ENCODE measurements around the gene AGBL3. TPM values are rescaled to one million over a fixed set of nuclear protein-coding genes. Genes with fewer than 3 reads are reported as not detected.
A peak's percentile ranks its signal among the peaks of the same experiment; 100 is the strongest.

AGBL3 gene
- total RNA-seq, 1 donor from 2014 or later = 1.2 TPM

- Mint-ChIP-seq H3K36me3 (ENCODE audit: unreplicated experiment) (peaks cover 65% of the 10 kb centered on the region), H3K4me3 (ENCODE audit: unreplicated experiment) (no peak overlapping the region), H3K9me3 (ENCODE audit: unreplicated experiment) (no peaks in the 10 kb centered on the region), H3K27ac (ENCODE audit: unreplicated experiment) (peak overlapping the region; percentile 80), H3K27me3 (ENCODE audit: unreplicated experiment) (no peaks in the 10 kb centered on the region), H3K4me1 (ENCODE audit: unreplicated experiment) (peaks cover 51% of the 10 kb centered on the region)
- no peak for DNase-seq (ENCODE audit: extremely low spot score, unreplicated experiment)
- TF ChIP-seq, protein P1, sequence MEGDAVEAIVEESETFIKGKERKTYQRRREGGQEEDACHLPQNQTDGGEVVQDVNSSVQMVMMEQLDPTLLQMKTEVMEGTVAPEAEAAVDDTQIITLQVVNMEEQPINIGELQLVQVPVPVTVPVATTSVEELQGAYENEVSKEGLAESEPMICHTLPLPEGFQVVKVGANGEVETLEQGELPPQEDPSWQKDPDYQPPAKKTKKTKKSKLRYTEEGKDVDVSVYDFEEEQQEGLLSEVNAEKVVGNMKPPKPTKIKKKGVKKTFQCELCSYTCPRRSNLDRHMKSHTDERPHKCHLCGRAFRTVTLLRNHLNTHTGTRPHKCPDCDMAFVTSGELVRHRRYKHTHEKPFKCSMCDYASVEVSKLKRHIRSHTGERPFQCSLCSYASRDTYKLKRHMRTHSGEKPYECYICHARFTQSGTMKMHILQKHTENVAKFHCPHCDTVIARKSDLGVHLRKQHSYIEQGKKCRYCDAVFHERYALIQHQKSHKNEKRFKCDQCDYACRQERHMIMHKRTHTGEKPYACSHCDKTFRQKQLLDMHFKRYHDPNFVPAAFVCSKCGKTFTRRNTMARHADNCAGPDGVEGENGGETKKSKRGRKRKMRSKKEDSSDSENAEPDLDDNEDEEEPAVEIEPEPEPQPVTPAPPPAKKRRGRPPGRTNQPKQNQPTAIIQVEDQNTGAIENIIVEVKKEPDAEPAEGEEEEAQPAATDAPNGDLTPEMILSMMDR (IDR thresholded peaks at IDR 0.05) = no peak
These were observed 45.0 kb upstream of the AGBL3 start for GRCh38 chr7:134941185-134941900.

GRCh38 chr7:134941952-134942351 is 44.4 kb upstream of the AGBL3 start:
- TF ChIP-seq, protein P1 (IDR thresholded peaks at IDR 0.05) = no peak
- Mint-ChIP-seq H3K9me3 (ENCODE audit: unreplicated experiment) (no peaks in the 10 kb centered on the region), H3K27ac (ENCODE audit: unreplicated experiment) (peak overlapping the region; percentile 80), H3K36me3 (ENCODE audit: unreplicated experiment) (peaks cover 65% of the 10 kb centered on the region), H3K27me3 (ENCODE audit: unreplicated experiment) (no peaks in the 10 kb centered on the region), H3K4me3 (ENCODE audit: unreplicated experiment) (no peak overlapping the region), H3K4me1 (ENCODE audit: unreplicated experiment) (peaks cover 48% of the 10 kb centered on the region)
- DNase-seq (ENCODE audit: extremely low spot score, unreplicated experiment) = no peak

DNA sequence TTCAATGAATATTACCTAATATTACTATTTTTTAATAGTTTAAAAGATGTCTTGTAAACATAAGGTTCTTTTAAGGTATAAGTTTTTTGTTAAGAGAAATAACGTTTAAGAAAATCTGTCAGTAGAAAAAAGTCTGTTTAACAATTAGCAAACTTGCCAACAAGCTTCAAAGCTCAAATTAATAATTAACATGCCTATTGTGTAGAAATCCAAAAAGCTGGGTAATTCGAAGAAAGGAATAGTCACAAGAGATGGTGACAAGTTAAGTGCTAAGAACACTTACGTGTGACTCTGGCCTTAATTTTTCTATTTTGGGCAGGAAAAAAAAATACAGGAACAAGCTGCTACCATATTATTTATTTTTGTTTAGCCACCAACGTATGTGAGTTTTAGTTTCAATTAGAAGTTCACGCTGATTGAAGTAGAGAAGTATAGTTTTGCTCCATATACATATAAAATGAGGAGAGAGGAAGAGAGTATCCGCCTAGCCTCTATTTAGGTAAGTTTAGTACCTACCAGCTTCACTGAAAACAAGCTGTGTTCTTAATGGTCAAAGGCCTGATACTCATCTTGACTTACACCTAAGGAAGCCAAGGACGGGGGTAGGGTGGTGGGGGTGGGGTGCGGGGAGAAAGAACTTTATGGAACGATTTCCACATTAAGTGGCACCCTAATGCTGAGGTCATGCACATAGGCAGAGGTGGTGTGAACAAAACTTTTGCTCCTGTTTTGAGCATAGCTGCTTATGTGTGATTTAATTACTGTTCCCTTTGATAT is 43.4 kb upstream of the AGBL3 start:
- Mint-ChIP-seq H3K9me3 (ENCODE audit: unreplicated experiment) (no peaks in the 10 kb centered on the region), H3K36me3 (ENCODE audit: unreplicated experiment) (peaks cover 69% of the 10 kb centered on the region), H3K27me3 (ENCODE audit: unreplicated experiment) (no peaks in the 10 kb centered on the region), H3K27ac (ENCODE audit: unreplicated experiment) (peak overlapping the region; percentile 57), H3K4me1 (ENCODE audit: unreplicated experiment) (peaks cover 44% of the 10 kb centered on the region), H3K4me3 (ENCODE audit: unreplicated experiment) (no peak overlapping the region)
- TF ChIP-seq, protein P1 (IDR thresholded peaks at IDR 0.05) = no peak
- no peak for DNase-seq (ENCODE audit: extremely low spot score, unreplicated experiment)

DNA sequence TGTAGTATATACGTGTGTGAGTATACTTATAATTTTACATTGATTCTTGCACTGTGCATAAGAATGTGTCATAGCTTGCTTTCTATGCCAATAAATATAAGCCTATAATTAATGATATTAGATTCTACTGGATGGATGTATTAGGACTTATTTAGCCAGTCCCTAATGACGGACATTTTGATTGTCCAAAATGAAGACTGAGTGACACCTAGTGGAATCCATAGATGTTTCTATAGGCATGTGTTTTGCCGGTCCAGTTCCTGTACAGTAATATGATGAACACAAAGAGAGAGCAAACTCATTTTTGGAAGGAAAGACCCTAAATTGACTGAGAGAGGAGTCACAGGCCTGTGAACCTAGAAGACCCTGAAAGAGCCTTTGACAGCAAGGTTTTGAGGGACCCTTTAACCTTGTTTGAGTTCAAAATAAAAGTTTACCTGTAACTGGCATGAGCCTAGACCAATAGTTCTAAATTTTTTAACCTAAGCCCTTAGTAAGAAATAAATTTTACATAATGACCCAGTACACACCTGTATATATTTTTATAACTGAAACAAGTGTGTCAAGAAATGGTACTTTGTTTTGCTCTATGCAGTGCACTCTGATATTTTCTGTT is 42.4 kb upstream of the AGBL3 start:
- no peak overlapping the region for H3K4me3 Mint-ChIP-seq (ENCODE audit: unreplicated experiment)
- no peaks in the 10 kb centered on the region for H3K9me3 Mint-ChIP-seq (ENCODE audit: unreplicated experiment)
- TF ChIP-seq, protein P1 (IDR thresholded peaks at IDR 0.05) = peak; percentile 60
- peaks cover 47% of the 10 kb centered on the region for H3K4me1 Mint-ChIP-seq (ENCODE audit: unreplicated experiment)
- no peaks in the 10 kb centered on the region for H3K27me3 Mint-ChIP-seq (ENCODE audit: unreplicated experiment)
- no peak for DNase-seq (ENCODE audit: extremely low spot score, unreplicated experiment)
- H3K27ac Mint-ChIP-seq (ENCODE audit: unreplicated experiment) = no peak overlapping the region
- peaks cover 64% of the 10 kb centered on the region for H3K36me3 Mint-ChIP-seq (ENCODE audit: unreplicated experiment)

DNA sequence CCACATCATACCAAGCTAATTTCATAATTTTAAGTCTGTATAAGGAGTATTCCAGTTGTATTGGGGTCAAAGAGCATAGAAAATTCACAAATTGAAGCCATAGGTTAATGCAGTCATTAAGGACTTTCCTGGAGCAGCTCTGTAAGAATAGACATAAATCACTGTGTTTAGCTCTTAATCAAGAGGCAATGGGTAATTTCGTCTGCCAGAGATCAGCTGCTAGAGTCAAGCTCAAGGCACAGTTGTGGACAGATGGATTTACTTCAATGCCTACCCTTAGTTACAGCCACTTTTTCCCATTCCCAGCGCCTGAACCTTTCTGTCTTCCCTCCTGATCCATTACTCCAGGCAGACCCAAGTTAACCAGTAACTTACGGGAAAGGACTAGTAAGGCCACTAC is 40.6 kb upstream of the AGBL3 start:
- no peaks in the 10 kb centered on the region for H3K27me3 Mint-ChIP-seq (ENCODE audit: unreplicated experiment)
- no peak for DNase-seq (ENCODE audit: extremely low spot score, unreplicated experiment)
- H3K4me3 Mint-ChIP-seq (ENCODE audit: unreplicated experiment) = no peak overlapping the region
- no peaks in the 10 kb centered on the region for H3K9me3 Mint-ChIP-seq (ENCODE audit: unreplicated experiment)
- TF ChIP-seq, protein P1 (IDR thresholded peaks at IDR 0.05) = no peak
- peak overlapping the region; percentile 42 for H3K27ac Mint-ChIP-seq (ENCODE audit: unreplicated experiment)
- peaks cover 49% of the 10 kb centered on the region for H3K4me1 Mint-ChIP-seq (ENCODE audit: unreplicated experiment)
- H3K36me3 Mint-ChIP-seq (ENCODE audit: unreplicated experiment) = peaks cover 70% of the 10 kb centered on the region
